SH-SY5Y (cell line): ENCODE measurements around the gene ANO9.

ENCODE experiments used
- GATA2 ChIP-seq: IDR thresholded peaks from 2 replicates; pipeline ENCODE4 v1.6.1; 2011; ENCODE audit warnings: mild to moderate bottlenecking, low read depth, low read length
- GATA3 ChIP-seq: IDR thresholded peaks from 2 replicates; pipeline ENCODE4 v1.6.1; 2011; ENCODE audit warnings: low read depth, mild to moderate bottlenecking, low read length, moderate library complexity

The ANO9 gene

DNA sequence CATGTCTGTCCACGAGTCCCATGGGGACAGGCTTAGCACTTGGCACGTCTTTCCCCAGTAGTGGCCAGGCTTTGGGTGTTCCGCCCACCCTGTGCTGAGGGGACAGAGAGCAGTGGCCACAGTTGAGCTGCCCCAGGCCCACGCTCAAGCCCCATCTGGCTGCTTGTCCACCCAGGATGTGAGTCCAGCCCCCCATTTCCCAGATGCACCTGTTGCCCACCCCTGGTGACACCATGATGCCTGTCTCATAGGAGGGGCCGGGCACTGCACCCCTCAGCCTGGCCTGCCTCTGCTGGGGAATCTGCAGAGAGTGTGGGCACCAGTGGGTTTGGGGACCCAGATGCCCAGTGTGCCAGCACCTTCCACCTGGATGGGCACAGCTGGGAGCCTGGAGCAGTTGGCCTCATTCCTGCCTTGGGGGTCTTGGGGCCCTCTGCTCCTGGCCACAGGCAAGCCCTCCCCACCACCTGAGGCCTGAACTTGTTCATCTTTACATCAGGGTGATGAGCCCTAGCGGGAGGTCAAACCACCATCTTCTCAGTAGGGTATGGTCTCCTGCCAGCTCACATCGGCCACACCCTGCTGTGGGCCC is 32.7 kb downstream of the ANO9 start:
- no peak for TF ChIP-seq GATA2
- TF ChIP-seq GATA3: no peak

DNA sequence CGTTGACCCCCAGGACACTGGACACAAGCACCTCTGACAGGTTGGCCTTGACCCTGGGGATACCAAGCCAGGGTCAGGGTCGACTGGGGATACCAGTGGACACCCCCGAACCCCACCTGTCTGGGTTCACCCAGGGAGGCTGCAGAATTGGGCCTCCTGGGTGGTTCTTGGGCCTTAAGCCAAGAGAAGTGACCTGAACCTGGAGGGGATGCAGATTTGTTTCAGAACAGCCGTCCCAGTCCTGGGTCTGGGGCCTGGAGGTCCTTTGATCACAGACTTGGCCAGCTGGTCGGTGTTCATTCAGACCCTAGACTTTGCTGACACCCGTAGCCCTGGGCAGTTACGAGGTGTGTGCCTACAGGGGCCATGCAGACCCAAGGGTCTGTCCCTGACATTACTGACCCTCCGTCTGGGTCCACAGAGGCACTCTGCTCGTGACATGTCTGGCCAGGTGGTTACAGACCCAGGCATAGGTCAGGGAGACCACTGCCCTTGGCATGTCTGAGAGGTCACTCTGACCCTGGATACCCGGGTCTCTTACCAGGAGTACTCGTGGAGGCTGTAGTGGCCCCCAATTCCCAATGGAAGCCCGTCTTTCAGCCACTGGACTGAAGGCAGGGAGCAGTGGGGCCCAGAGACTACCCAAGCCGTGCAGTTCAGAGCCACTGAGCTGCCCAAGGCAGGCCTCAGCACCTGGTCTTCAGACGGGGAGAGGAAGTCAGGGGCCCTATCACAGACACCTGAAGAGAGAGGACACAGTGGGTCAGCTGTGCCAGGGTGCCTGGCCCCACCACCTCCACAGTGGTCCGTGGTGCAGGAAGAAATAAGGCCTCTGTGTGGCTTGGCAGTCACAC is 33.4 kb downstream of the ANO9 start:
- TF ChIP-seq GATA3 (no peak), GATA2 (no peak)

DNA sequence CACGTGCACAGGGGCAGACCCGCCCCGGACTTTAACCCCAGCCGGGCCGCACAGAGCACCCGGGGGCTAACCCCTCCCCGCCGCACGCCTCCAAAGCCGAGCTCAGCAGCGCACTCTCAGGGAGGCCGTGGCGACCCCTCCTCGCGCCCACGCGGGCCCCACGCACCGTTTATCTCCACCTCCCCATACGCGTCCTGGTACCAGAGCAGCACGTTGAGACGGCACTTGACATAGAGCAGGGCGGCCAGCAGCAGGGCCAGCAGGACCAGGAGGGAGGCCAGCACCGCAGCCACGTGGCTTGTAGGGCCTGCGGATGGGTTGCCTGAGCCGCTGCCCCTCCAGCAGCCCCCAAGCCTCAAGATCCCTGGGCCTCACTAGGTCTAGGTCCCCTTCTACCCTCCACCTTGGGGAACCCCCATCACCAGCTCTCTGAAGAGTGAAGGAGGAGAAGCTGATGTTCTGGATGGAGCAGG is 34.1 kb downstream of the ANO9 start:
- no peak for TF ChIP-seq GATA2
- TF ChIP-seq GATA3: no peak

DNA sequence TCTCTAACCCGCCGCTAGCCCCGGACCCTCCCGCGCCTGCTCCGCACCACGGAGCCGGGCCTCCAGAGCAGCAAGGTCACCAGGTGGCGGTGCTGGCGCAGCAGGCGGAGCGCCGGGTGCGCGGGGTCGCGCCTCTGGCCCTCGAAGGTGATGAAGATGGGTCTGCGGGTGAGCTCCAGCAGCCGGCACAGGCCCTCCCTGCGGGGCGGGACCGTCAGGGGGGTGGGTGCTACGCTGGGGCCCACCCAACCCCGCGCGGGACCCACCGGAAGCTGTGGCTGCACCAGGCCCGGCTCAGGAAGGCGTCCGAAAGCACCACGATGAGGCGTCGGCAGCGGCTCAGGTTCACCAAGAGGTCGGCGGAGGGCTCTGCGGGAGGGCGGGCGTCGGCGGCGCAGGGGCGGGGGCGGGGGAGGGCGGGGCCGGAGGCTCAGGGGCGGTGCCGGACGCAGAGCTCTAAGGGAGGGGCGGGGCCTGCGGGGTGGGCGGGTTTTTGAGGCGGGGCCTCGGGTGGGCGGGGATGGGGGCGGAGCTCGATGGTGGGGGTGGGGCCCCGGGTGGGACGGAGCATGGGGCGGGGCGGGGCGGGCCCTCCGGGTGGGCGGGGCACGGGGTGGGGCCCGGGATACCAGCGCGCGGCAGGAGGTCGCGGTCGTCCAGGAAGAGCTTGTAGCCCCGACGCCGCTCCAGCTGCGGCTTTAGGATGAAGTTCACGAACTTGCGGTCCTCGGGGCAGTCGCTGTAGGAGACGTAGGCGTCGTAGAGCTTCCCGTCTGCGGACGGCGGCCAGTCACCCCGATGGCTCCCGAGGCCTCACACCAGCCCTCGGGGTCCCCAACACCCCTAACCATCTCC is 34.8 kb downstream of the ANO9 start:
- TF ChIP-seq GATA3 (no peak), GATA2 (no peak)

DNA sequence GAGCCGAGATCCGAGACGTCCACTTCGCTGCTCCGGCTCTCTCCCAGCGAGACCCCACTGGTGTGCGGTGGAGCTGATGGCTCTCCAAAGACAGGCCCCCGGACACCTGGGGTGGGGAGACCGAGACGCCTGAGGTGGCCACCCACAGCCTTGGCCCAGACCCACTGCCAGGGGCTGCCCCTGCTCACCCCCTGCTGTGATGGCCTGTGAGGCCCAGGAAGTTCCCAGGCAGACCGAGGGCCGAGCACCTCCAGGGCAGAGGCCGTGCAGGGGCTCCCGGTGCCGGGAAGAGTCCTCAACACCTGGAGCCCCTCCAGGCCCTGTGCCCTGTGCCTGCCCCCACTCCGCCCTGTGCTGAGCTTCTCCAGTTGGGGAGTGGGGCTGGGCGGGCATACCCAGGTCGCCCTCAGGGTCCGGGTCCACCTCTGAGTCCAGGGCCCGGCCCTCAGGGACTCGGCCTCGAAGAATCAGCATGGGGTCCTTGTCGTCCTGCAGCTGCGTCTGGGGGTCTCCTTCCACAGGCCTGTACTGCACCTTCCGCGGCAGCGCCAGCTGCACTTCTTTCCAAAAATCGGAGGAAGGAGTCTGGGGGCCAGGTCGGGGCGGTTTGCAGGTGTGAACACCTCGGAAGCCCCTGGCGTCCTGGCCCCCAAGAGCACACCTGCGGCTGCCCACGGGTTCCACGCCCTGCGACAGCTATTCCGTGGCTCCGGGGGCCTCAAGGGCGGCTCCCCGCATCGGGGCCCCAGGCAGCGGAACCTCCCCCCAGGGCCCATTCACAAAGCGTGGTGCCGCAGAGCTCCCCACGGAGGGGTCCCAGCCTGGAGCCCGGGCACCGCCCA is 35.6 kb downstream of the ANO9 start:
- no peak for TF ChIP-seq GATA2
- TF ChIP-seq GATA3: no peak

DNA sequence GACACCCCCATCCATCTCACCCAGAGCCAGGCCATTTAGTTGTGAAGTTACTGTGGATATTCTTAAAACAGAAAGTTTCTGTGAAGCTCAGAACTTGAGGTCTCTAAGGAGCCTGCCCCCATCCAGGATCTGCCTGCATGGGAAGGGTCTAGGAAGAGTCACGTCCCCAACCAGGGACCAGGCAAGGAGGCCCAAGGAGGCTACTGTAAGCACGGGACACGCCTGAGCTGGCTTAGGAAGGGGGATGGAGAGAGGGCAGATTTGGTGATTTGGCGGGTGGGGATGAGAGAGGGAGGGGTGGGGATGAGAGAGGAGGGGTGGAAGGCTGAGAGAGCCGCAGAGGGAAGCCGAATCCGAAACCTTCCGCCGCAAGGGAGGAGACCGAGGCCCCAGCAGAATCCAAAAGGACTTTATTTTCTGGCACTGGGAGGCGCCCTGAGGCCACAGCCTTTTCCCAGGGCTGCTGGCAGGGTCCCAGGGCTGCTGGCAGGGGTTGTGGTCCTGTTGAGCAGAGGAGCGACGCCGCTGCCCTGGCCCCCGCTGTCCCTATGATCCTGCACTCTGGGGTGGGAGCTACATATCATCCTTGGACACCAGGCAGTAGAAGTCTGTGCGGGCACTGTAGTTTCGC is 36.4 kb downstream of the ANO9 start:
- TF ChIP-seq GATA2 (no peak), GATA3 (no peak)

DNA sequence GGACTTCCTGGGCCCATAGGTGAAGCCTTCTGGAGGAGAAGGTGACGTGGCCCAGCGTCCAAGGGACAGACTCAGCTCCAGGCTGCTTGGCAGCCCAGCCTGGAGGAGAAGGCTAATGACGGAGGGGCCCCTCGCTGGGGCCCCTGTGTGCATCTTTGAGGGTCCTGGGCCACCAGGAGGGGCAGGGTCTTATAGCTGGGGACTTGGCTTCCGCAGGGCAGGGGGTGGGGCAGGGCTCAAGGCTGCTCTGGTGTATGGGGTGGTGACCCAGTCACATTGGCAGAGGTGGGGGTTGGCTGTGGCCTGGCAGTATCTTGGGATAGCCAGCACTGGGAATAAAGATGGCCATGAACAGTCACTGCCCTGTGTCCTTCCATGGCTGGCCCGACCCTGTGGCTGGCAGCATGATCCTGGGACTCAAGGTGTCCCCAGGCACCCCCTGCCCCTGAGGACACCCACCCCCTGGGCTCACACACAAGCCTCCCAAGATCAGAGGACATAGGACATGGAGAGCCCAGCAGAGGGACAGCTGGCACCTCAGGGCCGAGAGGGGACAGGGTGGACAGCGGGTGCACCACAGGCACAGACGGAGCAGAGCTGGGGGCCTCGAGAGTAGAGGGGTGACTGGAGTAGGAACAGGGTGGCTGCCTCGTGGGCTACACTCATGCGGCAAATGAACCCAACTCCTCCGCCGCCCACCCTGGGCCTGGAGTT is 37.1 kb downstream of the ANO9 start:
- no peak for TF ChIP-seq GATA3
- no peak for TF ChIP-seq GATA2

DNA sequence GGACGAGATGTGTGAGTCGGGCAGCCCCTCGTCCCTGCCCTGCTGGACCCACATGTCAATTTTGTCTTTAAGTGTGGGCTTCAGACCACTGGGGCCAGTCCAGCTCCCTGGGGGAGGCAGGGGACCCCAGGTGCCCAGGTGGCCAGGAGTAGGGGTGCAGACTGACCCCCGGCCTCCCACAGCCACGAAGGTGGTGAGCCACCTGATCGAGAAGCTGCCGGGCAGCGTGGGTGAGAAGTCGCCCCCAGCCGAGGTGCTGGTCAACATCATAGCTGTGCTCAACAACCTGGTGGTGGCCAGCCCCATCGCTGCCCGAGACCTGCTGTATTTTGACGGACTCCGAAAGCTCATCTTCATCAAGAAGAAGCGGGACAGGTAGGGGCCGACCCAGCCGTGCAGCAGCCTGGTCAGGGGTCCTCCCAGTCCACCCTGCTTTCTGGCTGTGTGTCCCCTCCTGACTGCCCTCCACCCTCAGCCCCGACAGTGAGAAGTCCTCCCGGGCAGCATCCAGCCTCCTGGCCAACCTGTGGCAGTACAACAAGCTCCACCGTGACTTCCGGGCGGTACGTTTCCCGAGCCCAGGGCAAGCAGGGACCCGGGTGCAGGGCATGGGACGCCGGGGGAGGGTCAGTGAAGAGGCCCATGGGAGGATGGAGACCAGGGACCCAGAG is 37.9 kb downstream of the ANO9 start:
- no peak for TF ChIP-seq GATA2
- TF ChIP-seq GATA3: no peak

DNA sequence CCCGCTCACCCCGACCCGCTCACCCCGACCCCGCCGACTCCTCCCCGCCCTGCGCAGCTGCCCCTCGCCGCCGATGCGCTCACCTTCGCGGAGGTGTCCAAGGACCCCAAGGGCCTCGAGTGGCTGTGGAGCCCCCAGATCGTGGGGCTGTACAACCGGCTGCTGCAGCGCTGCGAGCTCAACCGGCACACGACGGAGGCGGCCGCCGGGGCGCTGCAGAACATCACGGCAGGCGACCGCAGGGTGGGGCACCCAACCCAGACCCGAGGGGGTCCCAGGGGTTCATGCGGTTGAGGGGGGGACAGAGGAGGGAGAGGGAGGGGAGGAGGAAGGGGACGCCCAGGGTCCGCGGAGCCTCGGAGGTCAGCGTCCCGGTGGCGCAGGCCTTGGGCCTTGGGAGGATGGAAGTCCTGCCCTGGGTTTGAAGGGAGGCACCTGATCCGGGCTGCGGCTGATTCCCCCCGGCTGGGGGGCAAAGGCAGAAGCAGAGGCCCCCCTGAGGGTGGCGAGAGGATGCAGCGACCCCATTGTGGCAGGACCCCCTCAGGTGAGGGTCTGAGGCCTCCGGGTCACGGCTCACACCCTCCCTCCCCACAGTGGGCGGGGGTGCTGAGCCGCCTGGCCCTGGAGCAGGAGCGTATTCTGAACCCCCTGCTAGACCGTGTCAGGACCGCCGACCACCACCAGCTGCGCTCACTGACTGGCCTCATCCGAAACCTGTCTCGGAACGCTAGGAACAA is 38.6 kb downstream of the ANO9 start:
- TF ChIP-seq GATA2: no peak

DNA sequence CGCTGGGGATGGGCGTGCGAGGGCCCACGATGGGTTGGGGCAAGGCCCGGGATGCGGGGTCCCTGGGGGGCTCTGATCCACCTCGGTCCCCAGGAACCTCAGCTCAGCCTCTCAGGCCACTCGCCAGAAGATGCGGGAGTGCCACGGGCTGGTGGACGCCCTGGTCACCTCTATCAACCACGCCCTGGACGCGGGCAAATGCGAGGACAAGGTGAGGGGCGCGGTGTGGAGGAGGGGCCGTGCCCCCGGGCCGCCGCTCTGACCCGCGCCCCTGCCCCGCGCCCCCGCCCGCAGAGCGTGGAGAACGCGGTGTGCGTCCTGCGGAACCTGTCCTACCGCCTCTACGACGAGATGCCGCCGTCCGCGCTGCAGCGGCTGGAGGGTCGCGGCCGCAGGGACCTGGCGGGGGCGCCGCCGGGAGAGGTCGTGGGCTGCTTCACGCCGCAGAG is 41.5 kb downstream of the ANO9 start:
- TF ChIP-seq GATA3: no peak
- no peak for TF ChIP-seq GATA2

DNA sequence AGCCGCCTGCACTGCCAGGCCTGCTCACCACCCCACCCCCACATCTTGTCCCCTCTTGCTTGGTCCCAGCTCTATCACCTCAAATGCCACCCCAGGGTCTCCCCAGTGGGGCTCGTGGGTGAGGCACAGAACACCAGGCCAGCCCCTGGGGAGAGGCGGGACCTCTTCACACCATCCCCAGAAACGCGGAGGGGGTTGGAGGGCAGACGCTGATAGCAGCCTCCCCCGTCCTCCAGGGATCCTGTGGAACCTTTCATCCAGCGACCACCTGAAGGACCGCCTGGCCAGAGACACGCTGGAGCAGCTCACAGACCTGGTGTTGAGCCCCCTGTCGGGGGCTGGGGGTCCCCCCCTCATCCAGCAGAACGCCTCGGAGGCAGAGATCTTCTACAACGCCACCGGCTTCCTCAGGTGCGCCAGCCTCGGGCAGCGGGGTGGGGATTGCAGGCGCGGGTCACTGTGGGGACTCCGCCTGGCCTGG is 42.0 kb downstream of the ANO9 start:
- TF ChIP-seq GATA2 (no peak), GATA3 (no peak)

DNA sequence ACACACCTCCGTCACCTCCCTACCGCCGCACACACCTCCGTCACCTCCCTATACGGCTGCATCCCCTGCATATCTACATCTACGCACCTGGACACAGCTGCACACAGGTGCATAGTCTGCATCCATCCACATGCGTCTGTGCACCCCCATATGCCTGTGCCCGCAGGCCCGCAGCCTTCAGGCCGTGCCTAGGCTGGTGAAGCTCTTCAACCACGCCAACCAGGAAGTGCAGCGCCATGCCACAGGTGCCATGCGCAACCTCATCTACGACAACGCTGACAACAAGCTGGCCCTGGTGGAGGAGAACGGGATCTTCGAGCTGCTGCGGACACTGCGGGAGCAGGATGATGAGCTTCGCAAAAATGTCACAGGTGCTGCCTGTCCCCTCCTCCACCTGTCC is 43.0 kb downstream of the ANO9 start:
- TF ChIP-seq GATA2 (no peak), GATA3 (no peak)
